Right lobe of liver (tissue), 6 donors: ENCODE results near the gene CAPZA2. TPM values are rescaled to one million over a fixed set of nuclear protein-coding genes. Genes with fewer than 3 reads are reported as not detected.
"Not testable (repeated sequence)": the region's sequence is repeated elsewhere in the genome, so short reads cannot be mapped to it uniquely, and the experiment has no call there.

Source experiments
- ATAC-seq, 4 donors: fragments of 200-7000 bp; cut with Tn5 transposase; one replicate each; pipeline ENCODE4 v1.9.1; 2020; ENCODE audit warnings: mild to moderate bottlenecking in 4 of 4, moderate library complexity in 4 of 4
- DNase-seq, 3 donors: peaks; one replicate each; pipeline ENCODE4 v3.0.0-alpha.2; 2020
- H3K27ac ChIP-seq, 3 donors: fragments of 200-600 bp; one replicate each; pipeline ENCODE4 v1.8.0; 2022
- H3K27me3 ChIP-seq, 2 donors: fragments of 200-600 bp; one replicate each; pipeline ENCODE4 v1.8.0; 2022
- H3K36me3 ChIP-seq, 4 donors: fragments of 200-600 bp; sonication (generic) in 1 of 4; one replicate each; pipeline versions ENCODE4 v1.5.1 to v1.8.0; 2017 to 2022; ENCODE audit warnings: control low read depth in 1 of 4
- H3K4me1 ChIP-seq, 4 donors: fragments of 200-600 bp; sonication (generic) in 1 of 4; one replicate each; pipeline versions ENCODE4 v1.5.1 to v1.8.0; 2017 to 2022; ENCODE audit warnings: control low read depth in 1 of 4
- H3K4me3 ChIP-seq, 3 donors: fragments of 200-600 bp; one replicate each; pipeline ENCODE4 v1.8.0; 2022
- H3K9me3 ChIP-seq, 4 donors: fragments of 200-600 bp; sonication (generic) in 1 of 4; one replicate each; pipeline versions ENCODE4 v1.5.1 to v1.8.0; 2017 to 2022; ENCODE audit warnings: control low read depth in 1 of 4
- CTCF ChIP-seq, 4 donors: fragments of 200-600 bp in 3 of 4; fragments of 450-650 bp in 1 of 4; IDR thresholded peaks; one replicate each; pipeline versions ENCODE4 v1.5.1 to v1.8.0; 2016 to 2022; ENCODE audit warnings: antibody characterized with exemption in 4 of 4, mild to moderate bottlenecking in 2 of 4
- POLR2A ChIP-seq: fragments of 450-650 bp; IDR thresholded peaks from one replicate; pipeline ENCODE4 v1.6.1; 2017; ENCODE audit warnings: antibody characterized with exemption, mild to moderate bottlenecking
- WGBS: methylation state at CpG from one replicate; pipeline ENCODE4 v1.1.6; 2018; ENCODE audit warnings: low coverage, low lambda C conversion rate; ENCODE audit not compliant: insufficient coverage; ENCODE audit errors: missing lambda C conversion rate; 5-methylcytosine and 5-hydroxymethylcytosine counted together
- intact Hi-C, 2 donors: fragments of 100-400 bp; cut with DNase I; formaldehyde crosslinking; loops; one replicate each; pipeline versions ENCODE4 v1.11.2 to v1.14.1; 2022
- total RNA-seq, 6 experiments: library from RNA; depleted of rRNA in 2 of 6; stranded (reverse); fragments of >200 nt in 2 of 6; fragmentation: NEBNext Ultra II Directional in 3 of 6; extraction: Animal tissue kit (Norgen Biotek cat#: 25700) in 3 of 6; gene quantifications; one replicate each; pipeline versions ENCODE4 v1.1.0 to v1.2.4, GENCODE V29; 2016 to 2023
- donor health status: DM: no; HTN: yes; CAD: no.
- donor health status: DM: no; HTN: no; CAD: no.
- donor health status: DM: no; HTN: no; CAD: no.
- donor health status: DM: no; HTN: yes; CAD: no.
- donor health status: DM: no; HTN: yes; CAD: no.

Gene CAPZA2
- total RNA-seq, 6 experiments from 2014 or later = 48.8 to 114 (median 89.8) TPM

DNA sequence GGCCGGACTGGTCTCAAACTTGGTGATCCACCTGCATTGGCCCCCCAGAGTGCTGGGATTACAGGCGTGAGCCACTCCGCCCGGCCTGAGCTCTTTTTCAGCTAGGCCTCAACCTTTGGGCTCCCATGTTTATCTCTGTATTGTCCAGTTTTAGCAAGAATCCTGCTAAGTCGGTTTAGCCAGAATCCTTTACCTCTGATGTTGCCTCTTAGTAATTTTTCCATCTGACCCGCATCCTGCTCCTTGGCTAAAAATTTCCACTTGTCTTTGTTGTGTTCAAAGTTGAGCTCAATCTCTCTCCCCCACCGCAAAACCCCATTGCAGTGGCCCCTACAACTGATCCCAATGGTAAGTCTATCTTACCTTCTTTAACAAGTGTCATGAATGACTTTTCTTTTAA, 70.2 kb downstream of the CAPZA2 start:
- no peak for TF ChIP-seq CTCF (IDR thresholded peaks at IDR 0.05)
- no peak for TF ChIP-seq POLR2A
- Histone ChIP-seq H3K27me3 (no peaks in the 10 kb centered on the region), H3K4me3 (no peak overlapping the region), H3K9me3 (no peaks in the 10 kb centered on the region), H3K27ac (no peak overlapping the region), H3K36me3 (no peaks in the 10 kb centered on the region), H3K4me1 (no peaks in the 10 kb centered on the region)
- intact Hi-C loops = no loop called here
- ATAC-seq (no peak), DNase-seq (no peak)
- WGBS = 92% methylated on average over 6 of the region's 7 CpGs

- Histone ChIP-seq H3K27me3 (no peaks in the 10 kb centered on the region), H3K27ac (no peak overlapping the region), H3K36me3 (no peaks in the 10 kb centered on the region), H3K9me3 (no peaks in the 10 kb centered on the region), H3K4me3 (no peak overlapping the region), H3K4me1 (no peaks in the 10 kb centered on the region)
- intact Hi-C loops = no loop called here
- DNase-seq (no peak), ATAC-seq (no peak)
- no peak for TF ChIP-seq CTCF (IDR thresholded peaks at IDR 0.05)
- no peak for TF ChIP-seq POLR2A
- 76% methylated on average over 3 of the region's 3 CpGs for WGBS
These were observed 71.1 kb downstream of the CAPZA2 start for GRCh38 chr7:116933465-116933864.

DNA sequence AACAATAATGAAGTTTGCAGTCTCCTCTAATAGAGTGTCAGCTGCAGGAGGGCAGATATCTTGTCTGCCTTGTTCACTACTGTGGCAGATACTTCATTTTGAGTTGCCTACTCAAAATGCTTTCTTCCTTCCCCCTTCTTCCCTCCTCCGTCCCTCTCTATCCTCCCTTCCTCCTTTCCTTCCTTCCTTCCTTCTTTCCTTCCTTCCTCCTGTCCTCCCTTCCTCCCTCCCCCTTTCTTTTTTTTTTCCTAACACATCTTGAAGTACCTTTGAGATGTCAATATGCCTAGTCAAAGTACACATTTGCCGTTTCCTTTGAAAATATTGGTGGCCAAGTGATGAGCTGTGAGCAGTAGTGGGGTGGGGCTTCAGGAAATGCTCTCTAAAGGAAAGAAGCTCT, 72.2 kb downstream of the CAPZA2 start:
- intact Hi-C loops = no loop called here
- 69% methylated on average over 2 of the region's 2 CpGs for WGBS
- DNase-seq (no peak), ATAC-seq (no peak)
- no peaks in the 10 kb centered on the region for H3K36me3 ChIP-seq
- no peak overlapping the region for H3K27ac ChIP-seq
- H3K4me1 ChIP-seq = no peaks in the 10 kb centered on the region
- no peaks in the 10 kb centered on the region for H3K9me3 ChIP-seq
- no peak overlapping the region for H3K4me3 ChIP-seq
- no peak for TF ChIP-seq CTCF (IDR thresholded peaks at IDR 0.05)
- TF ChIP-seq POLR2A = no peak
- no peaks in the 10 kb centered on the region for H3K27me3 ChIP-seq

DNA sequence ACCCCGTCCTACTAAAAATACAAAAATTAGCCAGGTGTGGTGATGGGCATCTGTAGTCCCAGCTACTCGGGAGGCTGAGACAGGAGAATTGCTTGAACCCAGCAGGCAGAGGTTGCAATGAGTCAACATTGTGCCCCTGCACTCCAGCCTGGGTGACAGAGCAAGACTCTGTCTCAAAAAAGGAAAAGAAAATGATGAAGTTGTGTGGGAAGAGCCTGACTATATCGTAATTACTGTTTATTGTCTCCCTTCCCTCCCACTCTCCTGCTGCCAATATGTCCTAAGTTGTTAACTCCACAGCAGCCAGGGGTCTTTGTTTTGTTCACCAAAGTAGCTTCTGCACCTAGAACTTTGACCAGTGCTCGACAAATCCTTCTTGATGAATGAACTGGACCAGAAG, 74.5 kb downstream of the CAPZA2 start:
- H3K27ac ChIP-seq, intact Hi-C loops, H3K36me3 ChIP-seq, DNase-seq, H3K27me3 ChIP-seq, H3K4me3 ChIP-seq, H3K9me3 ChIP-seq, ATAC-seq, H3K4me1 ChIP-seq: not testable (repeated sequence)
- 54% methylated on average over 2 of the region's 4 CpGs for WGBS

DNA sequence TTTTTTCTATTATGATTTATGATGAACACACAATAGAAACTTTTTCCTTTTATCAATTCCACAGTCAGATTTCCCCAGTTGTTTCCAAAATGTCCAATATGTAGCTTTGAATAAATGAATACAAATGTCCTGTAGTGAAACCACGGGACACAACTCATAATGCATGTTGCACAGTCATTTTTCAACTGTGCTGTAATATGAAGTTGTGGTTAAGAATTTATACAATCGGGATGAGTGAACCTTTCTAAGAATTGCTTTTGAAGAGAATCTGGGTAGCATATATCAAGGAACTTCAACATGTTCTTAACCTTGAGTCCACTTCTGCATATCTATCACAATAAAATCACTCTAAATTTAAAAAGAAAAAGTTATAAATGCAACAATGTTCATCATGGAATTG, 76.3 kb downstream of the CAPZA2 start:
- WGBS = 81% methylated on average over 2 of the region's 2 CpGs

More for the DNA sequence above, 76.3 kb downstream of the CAPZA2 start:
- TF ChIP-seq POLR2A (no peak), CTCF (IDR thresholded peaks at IDR 0.05) (no peak)
- Histone ChIP-seq H3K9me3 (no peaks in the 10 kb centered on the region), H3K4me1 (no peaks in the 10 kb centered on the region), H3K4me3 (no peak overlapping the region), H3K27ac (no peak overlapping the region), H3K36me3 (no peaks in the 10 kb centered on the region), H3K27me3 (no peaks in the 10 kb centered on the region)
- DNase-seq = no peak
- ATAC-seq = no peak
- intact Hi-C loops = no loop called here
